GM18861 (cell line): ENCODE results near the gene PCDHB15.
"Not testable (repeated sequence)": the region's sequence is repeated elsewhere in the genome, so short reads cannot be mapped to it uniquely, and the experiment has no call there.

Source experiments
- ATAC-seq: cut with Tn5 transposase; IDR thresholded peaks from one replicate; pipeline ENCODE4 v1.9.1; 2021; ENCODE audit not compliant: unreplicated experiment

PCDHB15 gene

GRCh38 chr5:141245250-141245717 lies at the start of gene PCDHB15:
PCDHB15 (plus strand) TSS chr5:141245395; CDS start chr5:141245579, 184 bp downstream.
- ATAC-seq: no peak

DNA sequence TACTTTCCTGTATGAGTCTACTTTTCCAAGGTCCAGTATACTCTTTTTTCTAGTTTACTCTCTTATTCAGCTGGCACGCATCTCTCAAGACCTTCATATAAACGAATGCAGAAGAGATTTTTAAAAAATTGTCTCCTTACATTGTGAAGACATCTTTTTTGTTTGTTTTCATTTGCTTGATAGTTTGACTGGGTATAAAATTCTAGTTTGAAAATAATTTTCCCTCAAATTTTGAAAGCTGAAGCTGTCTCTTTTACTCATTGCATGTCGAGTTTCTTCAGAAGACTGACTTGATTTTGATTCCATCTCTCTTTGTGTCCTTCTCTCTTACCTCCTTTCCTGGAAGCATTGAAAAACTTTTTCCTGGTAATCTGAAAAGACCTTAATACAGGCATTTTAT lies 48.8 kb upstream of the PCDHB15 start:
- ATAC-seq: no peak

DNA sequence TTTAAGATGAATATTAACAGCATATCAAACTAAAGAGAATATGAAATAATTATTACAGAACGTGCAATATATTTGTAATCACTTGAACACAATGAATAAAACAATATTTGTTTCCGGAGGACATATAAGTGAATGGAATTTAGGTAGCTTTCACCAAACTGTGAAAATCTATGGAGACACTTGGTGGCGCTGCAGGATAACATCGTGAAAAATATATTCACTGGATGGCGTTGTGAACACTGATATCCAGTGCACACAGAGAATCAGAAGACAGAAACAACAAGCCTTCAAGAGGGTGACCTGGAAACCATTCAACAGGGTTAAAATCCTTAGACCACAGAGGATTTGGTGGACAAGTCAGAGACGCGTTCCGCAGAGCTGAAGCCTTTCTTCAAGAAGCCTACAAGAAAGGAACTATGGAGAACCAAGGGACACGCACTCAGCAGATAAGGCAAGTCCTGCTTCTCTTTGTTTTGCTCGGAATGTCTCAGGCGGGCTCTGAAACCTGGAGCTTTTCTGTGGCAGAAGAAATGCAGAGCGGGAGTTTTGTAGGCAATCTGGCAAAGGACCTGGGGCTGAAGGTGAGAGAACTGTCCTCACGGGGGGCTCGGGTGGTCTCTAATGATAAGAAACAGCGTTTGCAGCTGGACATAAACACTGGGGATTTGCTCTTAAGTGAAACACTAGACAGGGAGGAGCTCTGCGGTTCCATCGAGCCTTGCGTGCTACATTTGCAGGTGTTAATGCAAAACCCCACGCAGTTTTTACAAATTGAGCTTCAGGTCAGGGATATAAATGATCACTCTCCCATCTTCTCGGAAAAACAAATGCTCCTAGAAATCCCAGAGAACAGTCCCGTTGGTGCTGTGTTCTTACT lies 45.6 kb upstream of the PCDHB15 start, which contains the start of gene PCDHB11:
TSS of gene PCDHB11 (plus strand) at position 269 of the 877 bp plus-strand sequence. CDS start at position 417, 148 bp downstream.
- no peak for ATAC-seq

- not testable (repeated sequence) for ATAC-seq
These were observed 44.1 kb upstream of the PCDHB15 start for GRCh38 chr5:141201126-141201525.

GRCh38 chr5:141201646-141202045 lies 43.5 kb upstream of the PCDHB15 start:
- not testable (repeated sequence) for ATAC-seq

GRCh38 chr5:141208478-141208877 lies 36.7 kb upstream of the PCDHB15 start, which contains the start of gene PCDHB12:
PCDHB12 (plus strand) TSS chr5:141208719; CDS start chr5:141208908, 189 bp downstream.
- ATAC-seq: no peak

- not testable (repeated sequence) for ATAC-seq
These were observed 34.9 kb upstream of the PCDHB15 start for GRCh38 chr5:141210281-141210680.

DNA sequence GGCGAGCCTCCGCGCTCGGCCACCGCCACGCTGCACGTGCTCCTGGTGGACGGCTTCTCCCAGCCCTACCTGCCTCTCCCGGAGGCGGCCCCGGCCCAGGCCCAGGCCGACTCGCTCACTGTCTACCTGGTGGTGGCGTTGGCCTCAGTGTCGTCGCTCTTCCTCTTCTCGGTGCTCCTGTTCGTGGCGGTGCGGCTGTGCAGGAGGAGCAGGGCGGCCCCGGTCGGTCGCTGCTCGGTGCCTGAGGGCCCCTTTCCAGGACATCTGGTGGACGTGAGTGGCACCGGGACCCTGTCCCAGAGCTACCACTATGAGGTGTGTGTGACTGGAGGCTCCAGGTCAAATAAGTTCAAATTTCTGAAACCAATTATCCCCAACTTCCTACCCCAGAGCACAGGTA lies 34.3 kb upstream of the PCDHB15 start:
- not testable (repeated sequence) for ATAC-seq

DNA sequence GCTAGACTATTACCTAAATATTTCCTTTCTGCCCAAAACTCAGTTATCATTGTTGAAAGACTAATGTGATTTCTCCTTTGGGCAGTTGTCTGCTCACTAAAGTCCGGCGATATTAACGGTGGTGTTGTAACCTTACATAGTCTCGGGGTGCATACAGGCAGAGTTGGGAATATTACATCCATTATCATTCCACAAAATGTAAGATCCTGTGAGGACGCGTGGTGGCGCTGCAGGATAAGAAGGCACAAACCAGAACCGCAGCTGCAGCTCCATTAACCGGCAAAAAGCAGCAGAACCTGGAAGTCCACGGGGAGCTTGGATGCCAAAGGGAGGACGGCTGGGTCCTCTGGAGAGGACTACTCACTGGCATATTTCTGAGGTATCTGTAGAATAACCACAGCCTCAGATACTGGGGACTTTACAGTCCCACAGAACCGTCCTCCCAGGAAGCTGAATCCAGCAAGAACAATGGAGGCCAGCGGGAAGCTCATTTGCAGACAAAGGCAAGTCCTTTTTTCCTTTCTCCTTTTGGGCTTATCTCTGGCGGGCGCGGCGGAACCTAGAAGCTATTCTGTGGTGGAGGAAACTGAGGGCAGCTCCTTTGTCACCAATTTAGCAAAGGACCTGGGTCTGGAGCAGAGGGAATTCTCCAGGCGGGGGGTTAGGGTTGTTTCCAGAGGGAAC lies 31.4 kb upstream of the PCDHB15 start, which contains the start of gene PCDHB13:
TSS of gene PCDHB13 (plus strand) at position 264 of the 684 bp plus-strand sequence. CDS start at position 469, 205 bp downstream.
- not testable (repeated sequence) for ATAC-seq

GRCh38 chr5:141214583-141214982 lies 30.6 kb upstream of the PCDHB15 start:
- ATAC-seq: not testable (repeated sequence)

- not testable (repeated sequence) for ATAC-seq
These were observed 29.7 kb upstream of the PCDHB15 start for GRCh38 chr5:141215504-141215903.

DNA sequence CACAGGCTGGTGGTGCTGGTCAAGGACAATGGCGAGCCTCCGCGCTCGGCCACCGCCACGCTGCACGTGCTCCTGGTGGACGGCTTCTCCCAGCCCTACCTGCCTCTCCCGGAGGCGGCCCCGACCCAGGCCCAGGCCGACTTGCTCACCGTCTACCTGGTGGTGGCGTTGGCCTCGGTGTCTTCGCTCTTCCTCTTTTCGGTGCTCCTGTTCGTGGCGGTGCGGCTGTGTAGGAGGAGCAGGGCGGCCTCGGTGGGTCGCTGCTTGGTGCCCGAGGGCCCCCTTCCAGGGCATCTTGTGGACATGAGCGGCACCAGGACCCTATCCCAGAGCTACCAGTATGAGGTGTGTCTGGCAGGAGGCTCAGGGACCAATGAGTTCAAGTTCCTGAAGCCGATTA lies 29.2 kb upstream of the PCDHB15 start:
- not testable (repeated sequence) for ATAC-seq

GRCh38 chr5:141223112-141223783 lies 21.9 kb upstream of the PCDHB15 start, which contains the start of gene PCDHB14:
PCDHB14 (plus strand) TSS chr5:141223343; CDS start chr5:141223506, 163 bp downstream.
- no peak for ATAC-seq

- ATAC-seq: not testable (repeated sequence)
These were observed 20.4 kb upstream of the PCDHB15 start for GRCh38 chr5:141224844-141225243.

GRCh38 chr5:141225421-141225820 lies 19.8 kb upstream of the PCDHB15 start:
- not testable (repeated sequence) for ATAC-seq

DNA sequence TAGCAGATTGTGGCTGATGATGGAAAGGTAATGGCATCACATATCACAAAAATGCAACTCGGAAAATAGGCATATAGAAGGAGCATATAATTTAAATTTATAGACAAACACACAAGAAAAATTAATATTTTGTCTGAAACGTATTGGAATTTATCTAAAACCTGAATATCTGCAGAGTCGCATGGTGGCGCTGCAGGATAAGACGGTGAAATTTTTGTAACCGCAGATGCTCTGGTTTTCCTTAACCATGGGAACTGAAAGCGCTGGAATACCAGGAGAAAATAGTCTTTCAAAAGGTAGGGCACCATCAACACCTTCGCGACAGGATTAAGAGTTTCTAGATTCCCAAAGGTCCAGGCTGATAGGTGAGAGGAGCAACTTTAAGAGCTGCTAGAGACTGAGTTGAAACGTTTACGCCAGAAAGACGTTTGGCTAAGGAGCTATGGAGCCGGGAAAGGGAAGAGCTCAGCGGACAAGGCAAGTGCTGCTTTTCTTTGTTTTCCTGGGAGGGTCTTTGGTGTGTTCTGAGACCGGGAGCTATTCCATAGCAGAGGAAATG lies 11.0 kb upstream of the PCDHB15 start:
- ATAC-seq: no peak

- ATAC-seq: not testable (repeated sequence)
These were observed 9.3 kb upstream of the PCDHB15 start for GRCh38 chr5:141235922-141236321.

DNA sequence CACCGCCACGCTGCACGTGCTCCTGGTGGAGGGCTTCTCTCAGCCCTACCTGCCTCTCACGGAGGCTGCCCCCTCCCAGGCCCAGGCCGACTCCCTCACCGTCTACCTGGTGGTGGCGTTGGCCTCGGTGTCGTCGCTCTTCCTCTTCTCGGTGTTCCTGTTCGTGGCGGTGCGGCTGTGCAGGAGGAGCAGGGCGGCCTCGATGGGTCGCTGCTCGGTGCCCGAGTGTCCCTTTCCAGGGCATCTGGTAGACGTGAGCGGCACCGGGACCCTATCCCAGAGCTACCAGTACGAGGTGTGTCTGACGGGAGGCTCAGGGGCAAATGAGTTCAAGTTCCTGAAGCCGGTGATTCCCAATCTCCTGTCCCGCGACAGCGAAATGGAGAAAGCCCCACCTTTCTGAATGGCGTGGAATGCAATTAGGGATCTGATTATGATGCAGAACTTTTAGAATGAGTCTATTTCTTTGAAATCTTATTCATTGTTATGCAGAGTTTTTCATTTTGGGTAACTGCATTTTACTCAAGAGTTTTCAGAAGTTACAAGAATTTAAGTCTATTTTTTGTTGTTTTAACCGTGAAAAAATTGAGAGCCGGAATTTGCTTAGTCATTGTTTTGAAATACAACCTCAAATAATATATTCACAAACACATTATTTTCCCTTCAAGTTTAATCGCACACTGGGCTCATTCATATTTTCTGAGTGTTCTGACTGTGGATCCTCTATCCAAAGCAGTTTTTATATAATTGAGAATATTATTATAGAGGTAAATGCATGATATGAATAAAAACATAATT lies 8.5 kb upstream of the PCDHB15 start:
- no peak for ATAC-seq

DNA sequence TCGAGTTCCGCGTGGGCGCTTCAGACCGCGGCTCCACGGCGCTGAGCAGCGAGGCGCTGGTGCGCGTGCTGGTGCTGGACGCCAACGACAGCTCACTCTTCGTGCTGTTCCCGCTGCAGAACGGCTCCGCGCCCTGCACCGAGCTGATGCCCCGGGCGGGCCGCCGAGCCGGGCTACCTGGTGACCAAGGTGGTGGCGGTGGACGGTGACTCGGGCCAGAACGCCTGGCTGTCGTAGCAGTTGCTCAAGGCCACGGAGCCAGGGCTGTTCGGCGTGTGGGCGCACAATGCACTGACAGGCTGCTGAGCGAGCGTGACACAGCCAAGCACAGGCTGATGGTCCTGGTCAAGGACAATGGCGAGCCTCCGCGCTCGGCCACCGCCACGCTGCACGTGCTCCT lies 3.7 kb upstream of the PCDHB15 start:
- no peak for ATAC-seq

- ATAC-seq: not testable (repeated sequence)
These were observed 1.8 kb downstream of the PCDHB15 start for GRCh38 chr5:141246971-141247370.
